ENCODE results near the gene MLLT3.

DNA sequence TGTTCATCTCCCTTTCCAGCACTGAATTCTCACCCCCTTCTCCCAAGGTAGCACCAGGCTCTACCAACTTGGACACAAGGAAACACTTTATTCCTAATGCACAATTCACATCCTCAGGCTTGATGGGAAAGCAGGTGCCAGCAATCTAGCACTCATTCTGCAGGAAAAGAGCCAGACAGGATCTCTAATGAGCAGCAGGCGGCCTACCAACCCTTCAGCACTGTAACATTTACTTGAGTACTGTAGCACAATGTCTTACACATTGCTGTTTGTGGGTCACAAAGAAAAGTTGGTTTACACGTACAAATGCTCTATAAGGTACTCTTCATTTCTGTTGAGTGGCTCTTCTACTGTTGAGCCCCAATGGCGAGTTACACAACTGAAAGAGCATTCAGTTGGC, 254.4 kb downstream of the MLLT3 start:
- TF ChIP-seq REST (IDR thresholded peaks at IDR 0.05; ENCODE audit: insufficient read depth in 1 of 2, low read depth in 2 of 2, low read length in 2 of 2) (no peak), SIN3A (IDR thresholded peaks at IDR 0.05; ENCODE audit: borderline replicate concordance, insufficient read depth, low read length) (no peak), TAF1 (IDR thresholded peaks at IDR 0.05; ENCODE audit: borderline replicate concordance, insufficient read depth, low read length) (no peak), POLR2AphosphoS5 (IDR thresholded peaks at IDR 0.05; ENCODE audit: low read depth, low read length) (no peak), FOXP2 (optimal IDR thresholded peaks at IDR 0.05; ENCODE audit: borderline replicate concordance, extremely low read depth, extremely low read length, insufficient read depth) (no peak)

All from PFSK-1 (cell line).